Measurements from ENCODE around the gene PAX2.

The PAX2 gene

GRCh38 chr10:100714566-100714950 lies 30.8 kb upstream of the PAX2 start:
- ChIA-PET POLR2A (no interaction called here), CTCF (no interaction called here)
- DNase-seq (ENCODE audit: low read depth, low spot score): no peak
- H3K4me3 ChIP-seq (ENCODE audit: low read depth, low read length): no peak overlapping the region
- no peak for TF ChIP-seq CTCF (IDR thresholded peaks at IDR 0.05; ENCODE audit: insufficient read depth, low read length, missing control alignments)

GRCh38 chr10:100715101-100715444 lies 30.3 kb upstream of the PAX2 start:
- no peak overlapping the region for H3K4me3 ChIP-seq (ENCODE audit: low read depth, low read length)
- no peak for DNase-seq (ENCODE audit: low read depth, low spot score)
- TF ChIP-seq CTCF (IDR thresholded peaks at IDR 0.05; ENCODE audit: insufficient read depth, low read length, missing control alignments): no peak
- ChIA-PET POLR2A (no interaction called here), CTCF (interaction anchor here (1.0 kb wide), 1 partner anchor 156 kb away, joined by 3 read pairs; no protein-coding TSS in a partner anchor)

DNA sequence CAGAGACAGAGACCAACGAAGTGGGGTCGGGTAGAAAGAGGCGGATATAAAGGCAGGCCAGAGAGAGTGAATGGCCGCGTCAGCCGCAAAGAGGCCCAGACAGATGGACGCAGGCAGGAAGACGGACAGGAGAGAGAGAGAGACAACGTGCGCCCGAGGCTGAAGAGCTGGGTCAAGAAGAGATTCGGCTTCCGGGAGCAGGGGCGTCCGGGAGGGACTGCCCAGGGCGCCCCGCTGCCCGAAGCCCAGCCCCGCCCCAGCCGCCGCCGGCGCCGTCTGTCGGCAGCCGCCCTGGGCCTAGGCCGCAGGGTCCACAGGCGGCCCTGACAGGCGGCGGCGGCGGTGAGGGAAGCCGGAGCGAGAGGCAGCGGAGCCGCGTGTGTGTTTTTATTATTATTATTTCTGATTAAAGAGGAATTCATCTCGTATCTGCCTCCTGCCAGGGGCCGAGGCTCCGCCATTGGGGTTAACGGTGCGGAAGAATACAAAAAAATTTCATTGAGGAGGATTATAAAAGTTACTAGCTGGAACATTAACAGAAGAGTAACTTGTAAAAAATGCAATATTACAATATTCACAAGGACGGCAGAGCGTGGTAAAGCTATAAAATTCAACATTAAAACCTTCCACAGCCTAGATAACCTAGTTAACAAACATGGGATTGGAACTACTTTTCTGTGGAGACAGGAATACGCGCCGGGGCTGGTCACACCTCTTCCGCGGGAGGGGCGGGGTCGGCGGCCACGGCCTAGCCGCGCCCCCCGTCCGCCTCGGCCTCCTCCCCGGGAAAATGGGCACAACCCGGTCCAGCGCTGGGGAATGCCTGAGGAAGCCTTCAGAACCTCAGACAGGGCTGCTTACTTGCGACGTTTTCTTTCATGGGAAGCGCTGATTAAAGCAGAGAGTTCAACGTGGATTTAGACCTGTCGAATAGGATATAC lies 29.7 kb upstream of the PAX2 start:
- ChIA-PET POLR2A (no interaction called here), CTCF (interaction anchor here (1.0 kb wide), 1 partner anchor 155 kb away, joined by 3 read pairs; no protein-coding TSS in a partner anchor)
- H3K4me3 ChIP-seq (ENCODE audit: low read depth, low read length): no peak overlapping the region
- DNase-seq (ENCODE audit: low read depth, low spot score): no peak
- no peak for TF ChIP-seq CTCF (IDR thresholded peaks at IDR 0.05; ENCODE audit: insufficient read depth, low read length, missing control alignments)

- POLR2A ChIA-PET: no interaction called here
- CTCF ChIA-PET: no interaction called here
- no peak for TF ChIP-seq CTCF (IDR thresholded peaks at IDR 0.05; ENCODE audit: insufficient read depth, low read length, missing control alignments)
- H3K4me3 ChIP-seq (ENCODE audit: low read depth, low read length): no peak overlapping the region
- no peak for DNase-seq (ENCODE audit: low read depth, low spot score)
Measured at GRCh38 chr10:100717166-100717565, 28.2 kb upstream of the PAX2 start.

GRCh38 chr10:100718197-100718742 lies 27.1 kb upstream of the PAX2 start:
- TF ChIP-seq CTCF (IDR thresholded peaks at IDR 0.05; ENCODE audit: insufficient read depth, low read length, missing control alignments): no peak
- POLR2A ChIA-PET: no interaction called here
- H3K4me3 ChIP-seq (ENCODE audit: low read depth, low read length): no peak overlapping the region
- CTCF ChIA-PET: no interaction called here
- DNase-seq (ENCODE audit: low read depth, low spot score): no peak

DNA sequence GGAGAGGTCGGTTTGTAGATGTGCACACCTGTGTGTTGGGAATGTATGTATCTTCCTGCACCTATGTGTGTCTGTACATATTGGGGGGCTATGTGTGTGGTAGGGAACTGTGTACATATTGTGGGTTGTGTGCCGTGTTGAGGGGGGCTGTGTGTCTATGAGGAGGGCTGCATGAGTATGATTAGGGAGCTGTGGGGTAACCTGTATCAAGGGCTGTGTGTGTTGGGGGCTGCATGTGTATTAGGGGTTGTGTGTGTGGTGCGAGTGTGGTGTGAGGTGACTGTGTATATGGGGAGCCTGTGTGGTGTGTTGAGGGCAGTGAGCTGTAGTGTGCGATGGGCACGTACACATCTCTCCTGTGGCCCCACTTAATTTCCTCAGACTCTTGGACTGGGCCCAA lies 22.2 kb upstream of the PAX2 start:
- DNase-seq (ENCODE audit: low read depth, low spot score): no peak
- no peak for TF ChIP-seq CTCF (IDR thresholded peaks at IDR 0.05; ENCODE audit: insufficient read depth, low read length, missing control alignments)
- no peak overlapping the region for H3K4me3 ChIP-seq (ENCODE audit: low read depth, low read length)
- ChIA-PET POLR2A (no interaction called here), CTCF (interaction anchor here (1.7 kb wide), 1 partner anchor 21 kb away, joined by 10 read pairs; no protein-coding TSS in a partner anchor)

All from AG04449 (cell line).